GM21367 (cell line): Measurements from ENCODE around the gene PLEK2.
"Not testable (repeated sequence)": the region's sequence is repeated elsewhere in the genome, so short reads cannot be mapped to it uniquely, and the experiment has no call there.

Experiments
- ATAC-seq: cut with Tn5 transposase; IDR thresholded peaks from one replicate; pipeline ENCODE4 v1.9.1; 2021; ENCODE audit not compliant: unreplicated experiment

Gene PLEK2

GRCh38 chr14:67429510-67430205 lies 17.7 kb upstream of the PLEK2 start:
- no peak for ATAC-seq

DNA sequence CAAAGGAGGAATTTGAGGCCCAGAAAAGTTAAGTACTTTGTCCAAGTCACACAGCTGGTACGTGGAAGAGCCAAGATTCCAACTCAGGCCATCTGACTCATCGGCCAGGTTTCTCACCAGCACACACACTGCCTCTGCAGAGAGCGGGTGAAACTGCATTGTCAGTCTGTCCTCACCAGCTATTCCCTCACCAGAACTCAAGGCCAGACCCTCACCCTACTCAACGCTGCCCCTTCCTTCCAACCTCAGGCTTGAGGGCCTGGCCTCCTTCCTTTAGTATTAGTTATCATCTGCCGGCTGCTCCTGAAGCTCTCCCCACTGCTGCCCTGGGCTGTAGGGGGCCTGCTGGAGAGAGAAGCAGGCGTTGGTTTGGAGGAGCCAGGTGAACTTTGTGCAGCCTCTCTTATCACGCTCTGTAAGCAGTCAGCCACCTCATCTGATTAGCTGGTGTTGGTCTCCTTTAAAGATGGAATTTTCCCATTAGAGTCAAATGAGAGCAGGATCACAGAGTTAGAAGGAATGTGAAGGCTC lies 16.6 kb upstream of the PLEK2 start:
- no peak for ATAC-seq

DNA sequence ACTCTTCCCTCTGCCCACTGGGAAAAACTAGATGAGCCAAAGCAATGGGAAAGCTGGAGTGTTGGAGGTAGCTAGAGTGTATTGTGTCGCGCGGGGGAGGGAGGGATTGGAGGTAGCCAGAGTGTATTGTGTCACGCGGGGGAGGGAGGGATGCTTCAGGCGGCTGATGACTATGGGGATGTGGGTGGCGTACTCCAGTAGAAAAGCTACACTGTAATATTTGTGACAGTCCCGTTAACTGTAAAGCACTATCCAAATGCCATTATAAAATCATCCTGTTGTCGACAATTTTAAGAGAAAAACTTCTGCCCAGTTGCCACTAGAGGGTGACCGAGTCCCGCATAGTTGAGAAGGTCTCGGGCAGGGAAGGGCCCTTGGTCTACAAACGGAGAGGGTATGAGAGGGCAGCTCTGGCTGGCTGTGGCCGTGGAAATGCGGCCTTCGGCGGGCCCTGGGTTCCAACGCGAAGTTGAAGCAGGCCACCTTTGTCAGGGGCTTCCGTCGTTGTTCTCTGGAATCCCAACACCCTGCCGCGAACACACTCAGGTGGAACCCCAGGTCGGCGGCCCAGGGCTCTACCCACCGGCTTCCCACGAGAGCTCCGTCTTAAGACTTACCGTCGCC lies 15.1 kb upstream of the PLEK2 start:
- ATAC-seq: no peak

GRCh38 chr14:67426161-67426560 lies 14.2 kb upstream of the PLEK2 start:
- ATAC-seq: no peak

- no peak for ATAC-seq
Measured at GRCh38 chr14:67425608-67426007, 13.6 kb upstream of the PLEK2 start.

DNA sequence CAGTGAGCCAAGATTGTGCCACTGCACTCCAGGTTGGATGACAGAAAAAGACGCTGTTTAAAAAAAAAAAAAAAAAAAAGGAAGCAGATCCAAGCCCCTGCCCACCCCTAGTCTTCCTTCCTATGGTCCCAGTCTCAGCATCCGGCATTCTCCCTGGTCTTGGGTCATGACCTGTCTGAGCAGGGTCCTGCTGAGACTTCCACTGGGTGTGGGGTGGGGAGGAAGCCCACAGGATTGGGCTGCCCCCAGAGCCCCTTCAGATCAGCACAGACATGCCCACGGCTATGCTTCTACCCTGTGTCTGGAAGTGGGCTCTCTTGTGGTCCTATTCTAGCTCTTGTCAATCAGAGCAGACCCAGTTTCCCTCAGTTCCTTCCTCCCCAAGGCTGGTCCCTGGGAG lies 12.6 kb upstream of the PLEK2 start:
- no peak for ATAC-seq

- no peak for ATAC-seq
Measured at GRCh38 chr14:67423424-67423823, 11.5 kb upstream of the PLEK2 start.

- ATAC-seq: no peak
Measured at GRCh38 chr14:67421356-67422224, 9.6 kb upstream of the PLEK2 start.

DNA sequence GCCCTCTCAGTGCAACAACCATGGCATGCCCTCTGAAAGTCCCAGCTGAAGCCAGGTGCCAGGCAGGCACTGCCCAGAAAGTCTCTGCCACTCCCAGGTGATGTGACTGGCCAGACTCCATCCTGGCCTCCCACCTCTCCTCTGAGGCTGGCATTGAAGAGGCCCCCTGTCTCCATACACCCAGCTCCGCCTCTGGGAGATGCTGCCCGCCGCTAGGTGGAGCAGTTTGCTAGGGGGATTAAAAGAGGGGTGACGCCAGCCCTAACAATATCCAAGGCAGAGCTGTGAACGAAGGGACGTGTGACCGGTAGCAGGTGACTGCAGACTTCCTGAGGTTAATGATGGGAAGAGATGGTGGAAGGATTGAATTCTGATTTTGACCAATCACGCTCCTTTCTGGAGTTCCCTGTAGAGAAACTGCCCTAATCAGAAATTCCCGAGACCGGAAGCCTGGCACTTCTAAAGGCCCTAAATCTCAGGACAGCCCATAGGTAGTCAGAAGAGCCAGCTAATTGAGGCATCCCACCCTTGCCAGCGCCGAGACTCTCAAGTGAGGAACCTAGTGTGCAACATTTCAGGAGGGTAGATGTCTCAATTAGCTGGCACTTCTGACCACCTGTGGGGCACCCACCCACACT lies 8.3 kb upstream of the PLEK2 start:
- ATAC-seq: no peak

GRCh38 chr14:67418401-67419191 lies 6.6 kb upstream of the PLEK2 start:
- no peak for ATAC-seq

DNA sequence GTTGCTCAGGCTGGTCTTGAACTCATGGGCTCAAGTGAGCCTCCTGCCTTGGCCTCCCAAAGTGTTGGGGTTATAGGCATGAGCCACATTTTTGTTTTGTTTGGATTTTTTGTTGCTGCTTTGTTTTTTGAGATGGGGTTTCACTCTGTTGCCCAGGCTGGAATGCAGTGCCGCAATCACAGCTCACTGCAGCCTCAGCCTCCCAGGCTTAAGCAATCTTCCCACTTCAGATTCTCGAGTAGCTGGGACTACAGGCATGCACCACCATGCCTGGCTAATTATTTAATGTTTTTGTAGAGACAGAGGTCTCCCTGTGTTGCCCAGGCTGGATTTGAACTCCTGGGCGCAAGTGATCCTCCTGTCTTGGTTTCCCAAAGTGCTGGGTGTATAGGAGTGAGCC lies 5.7 kb upstream of the PLEK2 start:
- no peak for ATAC-seq

- ATAC-seq: no peak
Measured at GRCh38 chr14:67416810-67417209, 4.8 kb upstream of the PLEK2 start.

GRCh38 chr14:67416085-67416484 lies 4.1 kb upstream of the PLEK2 start:
- ATAC-seq: no peak

- ATAC-seq: not testable (repeated sequence)
Measured at GRCh38 chr14:67415610-67416009, 3.6 kb upstream of the PLEK2 start.

DNA sequence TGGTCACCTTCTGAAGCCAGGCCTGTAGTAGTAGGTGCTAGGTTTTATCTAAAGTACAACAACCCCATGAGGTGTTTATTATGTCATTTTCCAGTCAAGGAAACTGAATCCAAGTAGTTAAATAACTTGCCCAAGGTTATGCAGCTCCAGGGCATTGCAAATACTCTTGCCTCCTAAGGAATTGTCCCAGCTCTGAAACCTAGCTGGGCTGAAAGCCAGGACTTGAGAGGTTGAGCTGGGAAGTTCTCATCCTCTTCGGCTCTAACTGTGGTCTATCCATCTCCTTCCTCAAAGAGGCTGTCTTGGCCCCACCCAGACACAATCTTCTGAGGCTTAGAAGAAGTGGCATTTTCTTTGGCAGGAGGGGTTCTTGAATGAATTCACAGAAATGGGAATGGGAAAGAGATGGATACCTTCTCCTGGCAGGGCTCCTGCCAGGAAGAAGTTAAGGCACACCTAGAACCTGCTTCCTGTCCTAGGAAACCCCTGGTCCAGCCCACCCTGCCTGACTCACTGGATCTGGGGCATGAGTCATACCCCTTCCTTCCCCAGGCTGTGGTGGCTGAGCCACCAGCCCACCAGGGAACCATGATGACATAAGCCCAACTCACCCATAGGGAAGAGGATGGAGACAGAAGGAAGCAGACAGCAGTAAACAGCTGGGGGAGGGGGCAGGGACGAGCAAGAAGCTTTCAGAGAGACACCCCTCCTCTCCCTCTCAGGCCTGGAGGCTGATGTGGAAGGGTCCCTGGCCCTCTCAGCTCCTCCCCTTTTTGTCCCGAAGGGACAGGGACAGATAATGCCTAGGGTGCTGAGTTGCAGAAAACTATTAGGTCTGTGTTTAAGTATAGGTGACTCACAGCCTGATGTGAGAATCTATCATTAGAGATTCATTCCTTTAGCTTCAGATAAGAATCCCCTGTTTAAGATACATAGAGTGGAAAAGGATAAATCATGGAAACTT lies 2.1 kb upstream of the PLEK2 start:
- ATAC-seq: no peak

DNA sequence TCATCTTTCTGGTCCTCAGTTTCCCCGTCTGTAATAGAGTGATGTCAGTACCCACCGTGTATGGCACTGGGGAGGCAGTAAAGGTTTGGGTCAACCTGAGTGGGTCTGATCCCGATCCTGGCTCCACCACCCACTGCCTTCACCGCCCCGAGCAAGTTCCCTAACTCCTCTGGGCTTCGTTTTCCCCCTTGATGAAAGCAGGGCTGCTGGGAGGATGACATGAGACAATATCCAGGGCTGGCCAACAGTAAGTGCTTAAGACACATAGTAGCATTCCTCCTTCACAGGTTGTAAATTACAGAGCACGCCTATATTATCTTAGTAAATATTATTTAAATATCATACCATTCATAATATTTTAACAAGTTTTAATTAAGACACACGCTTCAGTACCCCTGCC lies 595 bp downstream of the PLEK2 start:
- ATAC-seq: no peak

- ATAC-seq: no peak
Measured at GRCh38 chr14:67410313-67410712, 1.7 kb downstream of the PLEK2 start.

DNA sequence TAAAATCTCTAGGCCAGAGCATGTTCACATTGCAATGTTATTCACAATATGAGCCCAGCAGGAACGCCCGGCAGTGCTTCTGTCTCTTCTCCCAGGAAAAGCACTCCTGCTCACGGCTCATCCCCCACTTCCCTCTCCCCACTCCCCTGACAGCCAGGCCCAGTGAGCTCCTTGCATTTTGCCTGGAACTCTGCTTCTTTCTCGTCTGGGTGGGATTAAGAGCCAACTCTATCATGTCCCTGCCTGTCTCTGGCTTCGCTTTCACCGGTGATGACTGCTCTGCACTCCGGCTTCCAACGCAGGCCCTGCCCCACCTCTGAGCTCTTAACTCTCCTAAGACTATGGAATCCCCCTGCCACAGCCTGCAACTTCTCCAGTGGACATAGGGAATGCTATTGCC lies 2.5 kb downstream of the PLEK2 start:
- no peak for ATAC-seq

GRCh38 chr14:67408122-67408801 lies 3.7 kb downstream of the PLEK2 start:
- not testable (repeated sequence) for ATAC-seq
